AG09309 (cell line): ENCODE data around the gene EFCAB8.
"Not testable (repeated sequence)": the region's sequence is repeated elsewhere in the genome, so short reads cannot be mapped to it uniquely, and the experiment has no call there.

ENCODE experiments used
- DNase-seq: peaks from one replicate; pipeline ENCODE4 v3.0.0-alpha.2; 2010; ENCODE audit warnings: low read depth
- H3K4me3 ChIP-seq: 2 replicates; pipeline ENCODE4 v1.5.1; 2011; ENCODE audit warnings: mild to moderate bottlenecking, low read depth, low read length, moderate library complexity; ENCODE audit not compliant: control insufficient read depth
- TF ChIP-seq, protein P1 (sequence below): IDR thresholded peaks from 2 replicates; pipeline ENCODE4 v1.5.1; 2011; ENCODE audit warnings: mild to moderate bottlenecking, low read depth, low read length, inconsistent platforms; ENCODE audit not compliant: insufficient read depth, control insufficient read depth; ENCODE audit errors: missing control alignments

Gene EFCAB8

GRCh38 chr20:32847964-32848363 lies 10.8 kb upstream of the EFCAB8 start:
- DNase-seq, result no peak
- TF ChIP-seq, protein P1, sequence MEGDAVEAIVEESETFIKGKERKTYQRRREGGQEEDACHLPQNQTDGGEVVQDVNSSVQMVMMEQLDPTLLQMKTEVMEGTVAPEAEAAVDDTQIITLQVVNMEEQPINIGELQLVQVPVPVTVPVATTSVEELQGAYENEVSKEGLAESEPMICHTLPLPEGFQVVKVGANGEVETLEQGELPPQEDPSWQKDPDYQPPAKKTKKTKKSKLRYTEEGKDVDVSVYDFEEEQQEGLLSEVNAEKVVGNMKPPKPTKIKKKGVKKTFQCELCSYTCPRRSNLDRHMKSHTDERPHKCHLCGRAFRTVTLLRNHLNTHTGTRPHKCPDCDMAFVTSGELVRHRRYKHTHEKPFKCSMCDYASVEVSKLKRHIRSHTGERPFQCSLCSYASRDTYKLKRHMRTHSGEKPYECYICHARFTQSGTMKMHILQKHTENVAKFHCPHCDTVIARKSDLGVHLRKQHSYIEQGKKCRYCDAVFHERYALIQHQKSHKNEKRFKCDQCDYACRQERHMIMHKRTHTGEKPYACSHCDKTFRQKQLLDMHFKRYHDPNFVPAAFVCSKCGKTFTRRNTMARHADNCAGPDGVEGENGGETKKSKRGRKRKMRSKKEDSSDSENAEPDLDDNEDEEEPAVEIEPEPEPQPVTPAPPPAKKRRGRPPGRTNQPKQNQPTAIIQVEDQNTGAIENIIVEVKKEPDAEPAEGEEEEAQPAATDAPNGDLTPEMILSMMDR, result no peak
- H3K4me3 ChIP-seq, result no peak overlapping the region

DNA sequence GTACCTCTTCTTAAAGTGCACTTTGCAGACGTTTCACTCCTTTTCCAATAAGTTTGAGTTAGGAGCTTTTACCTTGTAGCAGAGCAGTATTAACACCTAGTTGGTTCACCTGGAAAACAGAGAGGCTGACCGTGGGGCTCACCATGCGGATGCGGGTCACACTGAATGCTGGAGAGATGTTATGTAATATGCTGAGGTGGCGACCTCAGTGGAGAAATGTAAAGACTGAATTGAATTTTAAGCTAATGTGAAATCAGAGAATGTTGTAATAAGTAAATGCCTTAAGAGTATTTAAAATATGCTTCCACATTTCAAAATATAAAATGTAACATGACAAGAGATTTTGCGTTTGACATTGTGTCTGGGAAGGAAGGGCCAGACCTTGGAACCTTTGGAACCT lies 9.9 kb upstream of the EFCAB8 start:
- TF ChIP-seq, protein P1, result no peak
- no peak overlapping the region for H3K4me3 ChIP-seq
- DNase-seq, result no peak

GRCh38 chr20:32849577-32849976 lies 9.1 kb upstream of the EFCAB8 start:
- DNase-seq, result no peak
- H3K4me3 ChIP-seq, result no peak overlapping the region
- TF ChIP-seq, protein P1, result no peak

- DNase-seq, result no peak
- no peak overlapping the region for H3K4me3 ChIP-seq
- TF ChIP-seq, protein P1, result no peak
These were observed 3.3 kb upstream of the EFCAB8 start for GRCh38 chr20:32855387-32855786.

DNA sequence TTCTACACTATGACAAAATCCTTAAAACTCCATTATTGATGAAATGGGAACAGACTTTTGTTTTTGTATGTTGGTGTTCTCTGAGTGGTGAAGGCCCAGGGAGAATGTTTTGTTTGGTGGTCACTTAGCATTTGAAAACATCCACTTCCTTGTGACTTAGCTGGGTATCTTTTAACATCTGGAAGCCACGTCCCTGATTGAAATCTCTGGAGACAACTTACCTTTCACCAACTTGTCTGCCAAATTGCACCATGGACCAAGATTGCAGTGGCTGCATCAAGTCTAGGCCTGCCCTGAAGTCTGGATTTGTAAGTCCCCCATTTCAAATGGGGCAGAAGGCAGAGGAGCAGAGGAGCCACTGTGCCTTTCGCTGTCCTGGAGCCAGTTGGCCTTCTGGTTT lies 534 bp upstream of the EFCAB8 start:
- H3K4me3 ChIP-seq, result no peak overlapping the region
- no peak for DNase-seq
- TF ChIP-seq, protein P1, result no peak

DNA sequence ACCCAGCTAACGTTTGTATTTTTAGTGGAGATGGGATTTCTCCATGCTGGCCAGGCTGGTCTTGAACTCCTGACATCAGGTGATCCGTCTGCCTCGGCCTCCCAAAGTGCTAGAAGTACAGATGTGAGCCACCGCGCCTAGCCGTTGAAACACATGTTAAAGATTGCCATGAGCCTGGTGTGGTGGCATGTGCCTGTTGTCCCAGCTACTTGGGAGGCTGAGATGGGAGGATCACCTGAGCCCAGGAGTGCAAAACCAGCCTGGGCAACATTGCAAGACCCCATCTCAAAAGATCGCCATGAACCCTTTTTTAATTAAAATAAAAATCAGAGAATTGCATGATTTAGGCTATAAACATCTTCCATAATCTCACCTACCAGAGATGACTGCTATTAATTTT lies 2.7 kb downstream of the EFCAB8 start:
- TF ChIP-seq, protein P1, result no peak
- DNase-seq, result no peak
- H3K4me3 ChIP-seq, result no peak overlapping the region

- no peak overlapping the region for H3K4me3 ChIP-seq
- DNase-seq, result no peak
- TF ChIP-seq, protein P1, result no peak
These were observed 10.8 kb downstream of the EFCAB8 start for GRCh38 chr20:32869562-32869961.

DNA sequence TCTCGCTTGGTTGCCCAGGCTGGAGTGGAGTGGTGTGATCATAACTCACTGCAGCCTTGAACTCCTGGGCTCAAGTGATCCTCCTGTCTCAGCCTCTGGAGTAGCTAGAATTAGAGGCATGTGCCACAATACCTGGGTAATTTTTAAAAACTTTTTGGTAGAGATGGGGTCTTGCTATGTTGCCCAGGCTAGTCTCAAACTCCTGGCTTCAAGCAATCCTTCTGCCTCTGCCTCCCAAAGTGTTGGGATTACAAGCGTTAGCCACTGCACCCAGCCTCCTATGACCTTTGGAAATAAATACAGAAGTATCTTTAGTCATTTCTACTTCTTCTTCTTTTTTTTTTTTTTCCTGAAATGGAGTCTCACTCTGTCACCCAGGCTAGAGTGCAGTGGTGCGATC lies 11.8 kb downstream of the EFCAB8 start:
- H3K4me3 ChIP-seq, DNase-seq: not testable (repeated sequence)
